Renal cortical epithelial cell (primary cell): ENCODE measurements around the gene MSI2. TPM values are rescaled to one million over a fixed set of nuclear protein-coding genes. Genes with fewer than 3 reads are reported as not detected.

Source experiments
- DNase-seq: peaks from one replicate; pipeline ENCODE4 v3.0.0-alpha.2; 2011; ENCODE audit warnings: low read depth
- total RNA-seq: library from RNA; depleted of rRNA; stranded (reverse); fragments of >200 nt; gene quantifications from 2 replicates; pipeline ENCODE4 v1.2.3, GENCODE V29; 2014

The MSI2 gene
- total RNA-seq, 1 donor from 2014 or later: 90.2 TPM

- DNase-seq: no peak
Measured at GRCh38 chr17:57678393-57678792, 422.1 kb downstream of the MSI2 start.

- DNase-seq: no peak
Measured at GRCh38 chr17:57679356-57679755, 423.0 kb downstream of the MSI2 start.

GRCh38 chr17:57679906-57680695, 423.8 kb downstream of the MSI2 start:
- no peak for DNase-seq

- no peak for DNase-seq
Measured at GRCh38 chr17:57682701-57683100, 426.4 kb downstream of the MSI2 start.

- no peak for DNase-seq
Measured at GRCh38 chr17:57684711-57685498, 428.6 kb downstream of the MSI2 start.

- no peak for DNase-seq
Measured at GRCh38 chr17:57685499-57686132, 429.3 kb downstream of the MSI2 start.

GRCh38 chr17:57687642-57688041, 431.3 kb downstream of the MSI2 start:
- no peak for DNase-seq

- no peak for DNase-seq
Measured at GRCh38 chr17:57689254-57689653, 432.9 kb downstream of the MSI2 start.

- no peak for DNase-seq
Measured at GRCh38 chr17:57691939-57692338, 435.6 kb downstream of the MSI2 start.

GRCh38 chr17:57692770-57693169, 436.4 kb downstream of the MSI2 start:
- no peak for DNase-seq

GRCh38 chr17:57694051-57694450, 437.7 kb downstream of the MSI2 start:
- no peak for DNase-seq

GRCh38 chr17:57696050-57696449, 439.7 kb downstream of the MSI2 start:
- DNase-seq: no peak

- DNase-seq: no peak
Measured at GRCh38 chr17:57697197-57697596, 440.9 kb downstream of the MSI2 start.

GRCh38 chr17:57697891-57698711, 441.8 kb downstream of the MSI2 start:
- no peak for DNase-seq

- no peak for DNase-seq
Measured at GRCh38 chr17:57699751-57700219, 443.5 kb downstream of the MSI2 start.

- no peak for DNase-seq
Measured at GRCh38 chr17:57701124-57701523, 444.8 kb downstream of the MSI2 start.

- no peak for DNase-seq
Measured at GRCh38 chr17:57703273-57703672, 446.9 kb downstream of the MSI2 start.

- DNase-seq: no peak
Measured at GRCh38 chr17:57704448-57704847, 448.1 kb downstream of the MSI2 start.

- DNase-seq: no peak
Measured at GRCh38 chr17:57705921-57706695, 449.8 kb downstream of the MSI2 start.

- DNase-seq: no peak
Measured at GRCh38 chr17:57706761-57707160, 450.4 kb downstream of the MSI2 start.

- no peak for DNase-seq
Measured at GRCh38 chr17:57707892-57708291, 451.6 kb downstream of the MSI2 start.
